ENCODE measurements around the gene SPDEF. TPM values are rescaled to one million over a fixed set of nuclear protein-coding genes. Genes with fewer than 3 reads are reported as not detected.

SPDEF gene
- total and polyA plus RNA-seq, 2 donors from 2014 or later = 0.19 TPM; not detected in 1

GRCh38 chr6:34581561-34581920 lies 25.4 kb upstream of the SPDEF start:
- H3K27me3 ChIP-seq (ENCODE audit: control insufficient read depth, insufficient read depth, low read length) = no peaks in the 10 kb centered on the region
- no peak overlapping the region for H3K27ac ChIP-seq (ENCODE audit: low read depth in 2 of 2, low read length in 2 of 2)
- no peak overlapping the region for H3K9ac ChIP-seq (ENCODE audit: low read length in 3 of 3)
- TF ChIP-seq CTCF (IDR thresholded peaks at IDR 0.05; ENCODE audit: borderline replicate concordance, extremely low read depth, insufficient read depth) = no peak
- H3K4me3 ChIP-seq (ENCODE audit: low read length in 3 of 3) = no peak overlapping the region
- intact Hi-C loops (cut with DNase I) = no loop called here
- DNase-seq (no peak), FAIRE-seq (no peak)
- H3K9me3 ChIP-seq (ENCODE audit: control insufficient read depth in 2 of 3, insufficient read depth in 1 of 3, low read length in 3 of 3) = no peaks in the 10 kb centered on the region
- no peaks in the 10 kb centered on the region for H3K4me1 ChIP-seq (ENCODE audit: control insufficient read depth in 2 of 3, insufficient read depth in 2 of 3, low read depth in 1 of 3, low read length in 3 of 3)
- no peaks in the 10 kb centered on the region for H3K36me3 ChIP-seq (ENCODE audit: control insufficient read depth in 2 of 3, insufficient read depth in 3 of 3, low read length in 3 of 3)

DNA sequence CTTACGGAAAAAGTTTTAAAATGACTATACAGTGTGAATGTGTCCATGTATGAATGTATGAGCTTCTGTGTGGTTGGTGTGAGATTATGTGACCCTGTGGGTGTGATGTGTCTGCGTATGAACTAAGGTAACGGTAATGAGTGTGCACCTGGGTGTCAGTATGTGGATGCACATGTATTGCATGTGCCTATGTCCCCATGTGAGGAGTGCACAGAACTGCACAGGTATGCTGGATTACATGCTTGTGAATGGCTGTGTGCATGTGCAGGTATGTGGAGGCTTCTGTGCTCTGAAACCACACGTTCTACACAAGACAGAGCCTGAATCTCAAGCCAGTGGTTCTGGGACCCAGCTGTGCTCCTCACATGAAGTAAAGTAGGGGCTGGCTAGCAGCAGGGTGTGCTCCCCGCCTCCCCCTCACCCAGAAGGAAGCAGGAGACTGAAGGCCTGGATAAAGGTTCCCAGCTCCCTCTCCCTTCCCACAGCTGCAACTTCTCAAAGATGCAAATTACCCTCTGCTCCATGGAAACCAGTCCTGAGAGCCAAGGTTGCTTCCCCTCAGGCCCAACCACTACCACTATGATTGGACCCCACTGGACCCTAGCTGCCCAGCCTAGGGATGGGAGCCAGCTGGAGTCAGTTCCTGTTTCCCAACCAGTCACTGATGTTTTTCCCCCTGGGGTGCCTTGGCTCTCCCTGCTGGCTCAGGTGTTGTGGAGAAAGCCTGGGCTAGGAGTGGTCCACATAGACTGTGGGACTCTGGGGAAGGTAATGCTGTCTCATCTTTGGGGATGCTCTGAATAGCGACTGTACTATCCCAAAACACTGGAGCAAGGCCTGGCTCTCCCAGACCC lies 24.8 kb upstream of the SPDEF start:
- no peak overlapping the region for H3K27ac ChIP-seq (ENCODE audit: low read depth in 2 of 2, low read length in 2 of 2)
- peak overlapping the region in 1 of 3 donors; percentile 2 for H3K4me3 ChIP-seq (ENCODE audit: low read length in 3 of 3)
- no peaks in the 10 kb centered on the region for H3K9me3 ChIP-seq (ENCODE audit: control insufficient read depth in 2 of 3, insufficient read depth in 1 of 3, low read length in 3 of 3)
- DNase-seq (peak in 4 of 5 donors; percentile 78 to 96 (median 84)), FAIRE-seq (no peak)
- no peak for TF ChIP-seq CTCF (IDR thresholded peaks at IDR 0.05; ENCODE audit: borderline replicate concordance, extremely low read depth, insufficient read depth)
- H3K9ac ChIP-seq (ENCODE audit: low read length in 3 of 3) = no peak overlapping the region
- no peaks in the 10 kb centered on the region for H3K27me3 ChIP-seq (ENCODE audit: control insufficient read depth, insufficient read depth, low read length)
- intact Hi-C loops (cut with DNase I) = no loop called here
- no peaks in the 10 kb centered on the region for H3K4me1 ChIP-seq (ENCODE audit: control insufficient read depth in 2 of 3, insufficient read depth in 2 of 3, low read depth in 1 of 3, low read length in 3 of 3)
- H3K36me3 ChIP-seq (ENCODE audit: control insufficient read depth in 2 of 3, insufficient read depth in 3 of 3, low read length in 3 of 3) = no peaks in the 10 kb centered on the region

DNA sequence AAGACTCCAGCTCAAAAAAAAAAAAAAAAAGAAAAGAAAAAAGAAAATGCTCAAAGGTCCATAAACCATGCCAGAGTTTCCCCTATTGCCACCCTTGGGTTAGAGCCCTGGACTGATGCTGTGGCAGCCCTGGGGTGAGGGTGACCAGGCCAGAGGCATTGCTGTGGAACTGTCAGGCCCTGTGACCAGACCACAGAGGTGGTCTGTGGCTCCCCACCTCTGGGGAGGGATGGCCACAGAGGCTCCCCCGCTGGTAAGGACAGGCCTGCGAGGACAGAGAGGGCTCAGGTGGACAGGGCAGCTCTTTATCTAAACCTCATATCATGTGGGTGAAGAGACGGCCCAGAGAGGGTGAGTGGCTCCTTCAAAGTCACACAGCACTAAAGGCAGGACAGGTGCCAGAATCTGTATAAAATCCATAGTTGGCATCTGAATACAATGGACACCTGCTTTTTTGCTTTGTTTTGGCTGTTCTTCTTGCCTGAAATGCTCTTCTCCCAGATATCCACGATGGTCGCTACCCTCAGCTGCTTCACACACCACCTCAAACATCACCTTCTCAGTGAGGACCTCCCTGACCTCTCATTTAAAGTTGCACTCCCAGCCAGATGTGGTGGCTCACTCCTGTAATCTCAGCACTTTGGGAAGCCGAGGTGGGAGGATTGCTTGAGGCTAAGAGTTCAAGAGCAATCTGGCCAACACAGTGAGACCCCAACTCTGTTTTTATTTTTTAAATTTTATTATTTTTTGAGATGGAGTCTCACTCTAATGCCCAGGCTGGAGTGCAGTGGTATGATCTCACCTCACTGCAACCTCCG lies 22.5 kb upstream of the SPDEF start:
- Histone ChIP-seq H3K4me3 (ENCODE audit: low read length in 3 of 3) (no peak overlapping the region), H3K9me3 (ENCODE audit: control insufficient read depth in 2 of 3, insufficient read depth in 1 of 3, low read length in 3 of 3) (no peaks in the 10 kb centered on the region), H3K27me3 (ENCODE audit: control insufficient read depth, insufficient read depth, low read length) (no peaks in the 10 kb centered on the region), H3K36me3 (ENCODE audit: control insufficient read depth in 2 of 3, insufficient read depth in 3 of 3, low read length in 3 of 3) (no peaks in the 10 kb centered on the region), H3K27ac (ENCODE audit: low read depth in 2 of 2, low read length in 2 of 2) (no peak overlapping the region), H3K4me1 (ENCODE audit: control insufficient read depth in 2 of 3, insufficient read depth in 2 of 3, low read depth in 1 of 3, low read length in 3 of 3) (no peaks in the 10 kb centered on the region), H3K9ac (ENCODE audit: low read length in 3 of 3) (no peak overlapping the region)
- intact Hi-C loops (cut with DNase I) = no loop called here
- FAIRE-seq = no peak
- no peak for TF ChIP-seq CTCF (IDR thresholded peaks at IDR 0.05; ENCODE audit: borderline replicate concordance, extremely low read depth, insufficient read depth)
- DNase-seq = no peak

Data from kidney (tissue), 14 donors.